A549 (cell line): ENCODE data around the gene PDCD1LG2. TPM values are rescaled to one million over a fixed set of nuclear protein-coding genes. Genes with fewer than 3 reads are reported as not detected.

Experiments used
- ATAC-seq, 2 experiments: fragments of 200-7000 bp in 1 of 2; fragments of >200 bp in 1 of 2; cut with Nextera tagmentation in 1 of 2; cut with Tn5 transposase in 1 of 2; 3 replicates each; pipeline versions ENCODE4 v1.8.0 to v1.9.1; 2018 to 2020; ENCODE audit warnings: mild to moderate bottlenecking in 1 of 2, moderate library complexity in 1 of 2
- CTCF ChIA-PET: fragments of 300-600 bp; sonication (Branson Sonifier 250); formaldehyde crosslinking; extraction: SDS; loops from one replicate; lab custom pipeline; 2021; ENCODE audit warnings: antibody characterized with exemption, inconsistent platforms; lab: Yijun Ruan, JAX
- POLR2A ChIA-PET: fragments of 350-600 bp; formaldehyde crosslinking; extraction: SDS; loops from one replicate; lab custom pipeline; 2021; ENCODE audit warnings: antibody characterized with exemption, inconsistent platforms; lab: Yijun Ruan, JAX
- DNase-seq, 2 experiments: peaks; one replicate each; pipeline versions ENCODE4 v3.0.0 to v3.0.0-alpha.2; 2011 to 2016; ENCODE audit warnings: low read depth in 1 of 2, low spot score in 1 of 2
- FAIRE-seq: peaks from 2 replicates; lab custom pipeline; 2011; peaks lifted over from hg19 to GRCh38; lab: Jason Lieb, UNC
- H3K27ac ChIP-seq, 2 experiments: fragments of >200 bp; sonication (Bioruptor Twin); formaldehyde crosslinking; 3 replicates each; pipeline ENCODE4 v1.5.1; 2016 to 2017
- H3K4me1 ChIP-seq: fragments of >200 bp; sonication (Bioruptor Twin); formaldehyde crosslinking; 3 replicates; pipeline ENCODE4 v1.6.1; 2016
- H3K4me2 ChIP-seq: fragments of >200 bp; sonication (Bioruptor Twin); formaldehyde crosslinking; 3 replicates; pipeline ENCODE4 v1.6.1; 2016
- H3K4me3 ChIP-seq: fragments of >200 bp; sonication (Bioruptor Twin); formaldehyde crosslinking; 3 replicates; pipeline ENCODE4 v1.5.1; 2016
- H3K9me3 ChIP-seq: fragments of >200 bp; sonication (Bioruptor Twin); formaldehyde crosslinking; 3 replicates; pipeline ENCODE4 v1.6.1; 2016
- CBX2 ChIP-seq: fragments of 200-600 bp; sonication (generic); IDR thresholded peaks from 2 replicates; pipeline ENCODE4 v1.6.1; 2016; ENCODE audit warnings: low read depth, mild to moderate bottlenecking, borderline replicate concordance
- CBX8 ChIP-seq: fragments of 200-600 bp; sonication (generic); IDR thresholded peaks from 2 replicates; pipeline ENCODE4 v1.6.1; 2016
- CHD2 ChIP-seq: fragments of 150-350 bp; IDR thresholded peaks from 2 replicates; pipeline ENCODE4 v1.6.1; 2014; ENCODE audit warnings: low read length; ENCODE audit not compliant: partially characterized antibody
- CHD4 ChIP-seq: fragments of 200-600 bp; sonication (generic); IDR thresholded peaks from 2 replicates; pipeline ENCODE4 v1.6.1; 2016; ENCODE audit warnings: antibody characterized with exemption, mild to moderate bottlenecking, borderline replicate concordance
- CTCF ChIP-seq: fragments of >200 bp; sonication (Bioruptor Twin); formaldehyde crosslinking; IDR thresholded peaks from 3 replicates; pipeline ENCODE4 v1.5.1; 2016
- EHF ChIP-seq: fragments of 250-450 bp; sonication (Bioruptor Pico); IDR thresholded peaks from 2 replicates; pipeline ENCODE4 v1.5.0; 2020; ENCODE audit warnings: mild to moderate bottlenecking
- EP300 ChIP-seq, 2 experiments: fragments of >200 bp; sonication (Bioruptor Twin); formaldehyde crosslinking; IDR thresholded peaks; 2 replicates in 1 of 2; 3 replicates in 1 of 2; pipeline ENCODE4 v1.6.1; 2016 to 2017
- FOSB ChIP-seq: fragments of 250-450 bp; sonication (Bioruptor Pico); IDR thresholded peaks from 2 replicates; pipeline ENCODE4 v1.5.0; 2020; ENCODE audit warnings: mild to moderate bottlenecking, moderate library complexity
- HMGXB4 ChIP-seq: fragments of 250-450 bp; sonication (Bioruptor Pico); IDR thresholded peaks from 2 replicates; pipeline ENCODE4 v1.5.0; 2021; ENCODE audit warnings: mild to moderate bottlenecking, moderate library complexity, borderline replicate concordance
- HOXB5 ChIP-seq: fragments of 250-450 bp; sonication (Bioruptor Pico); IDR thresholded peaks from 2 replicates; pipeline ENCODE4 v1.5.0; 2020; ENCODE audit warnings: mild to moderate bottlenecking, moderate library complexity
- JUN ChIP-seq, 2 experiments: fragments of >200 bp; sonication (Bioruptor Twin); formaldehyde crosslinking; IDR thresholded peaks; 2 replicates in 1 of 2; 3 replicates in 1 of 2; pipeline ENCODE4 v1.6.1; 2016 to 2017
- KDM1A ChIP-seq: fragments of 200-600 bp; sonication (generic); IDR thresholded peaks from 2 replicates; pipeline ENCODE4 v1.6.1; 2016; ENCODE audit warnings: low read depth, mild to moderate bottlenecking
- KDM5A ChIP-seq: fragments of 200-600 bp; sonication (generic); IDR thresholded peaks from 2 replicates; pipeline ENCODE4 v1.6.1; 2016; ENCODE audit warnings: antibody characterized with exemption, mild to moderate bottlenecking
- NFE2L2 ChIP-seq: fragments of 150-350 bp; conservative IDR thresholded peaks from 2 replicates; pipeline ENCODE4 v1.6.1; 2014; ENCODE audit warnings: low read length
- NPAS2 ChIP-seq: fragments of 250-450 bp; sonication (Bioruptor Pico); IDR thresholded peaks from 2 replicates; pipeline ENCODE4 v1.8.0; 2022; ENCODE audit warnings: mild to moderate bottlenecking, moderate library complexity, borderline replicate concordance
- PBX3 ChIP-seq: IDR thresholded peaks from 2 replicates; pipeline ENCODE4 v1.6.1; 2012
- POLR2A ChIP-seq: IDR thresholded peaks from 2 replicates; pipeline ENCODE4 v1.6.1; 2012; ENCODE audit warnings: mild to moderate bottlenecking, low read length
- RAD21 ChIP-seq, 2 experiments: fragments of >200 bp in 1 of 2; sonication (Bioruptor Twin) in 1 of 2; formaldehyde crosslinking in 1 of 2; IDR thresholded peaks in 1 of 2; conservative IDR thresholded peaks in 1 of 2; 2 replicates in 1 of 2; 3 replicates in 1 of 2; pipeline ENCODE4 v1.6.1; 2012 to 2018; ENCODE audit warnings: inconsistent platforms in 1 of 2
- USF2 ChIP-seq: fragments of 450-650 bp; IDR thresholded peaks from 2 replicates; pipeline ENCODE4 v1.6.1; 2014; ENCODE audit warnings: antibody characterized with exemption
- ZC3H11A ChIP-seq: fragments of 450-650 bp; IDR thresholded peaks from 2 replicates; pipeline ENCODE4 v1.6.1; 2014; ENCODE audit warnings: antibody characterized with exemption, mild to moderate bottlenecking
- ZSCAN20 ChIP-seq: fragments of 250-450 bp; sonication (Bioruptor Pico); IDR thresholded peaks from 2 replicates; pipeline ENCODE4 v1.8.0; 2022; ENCODE audit warnings: mild to moderate bottlenecking, moderate library complexity
- WGBS: methylation state at CpG from one replicate; pipeline ENCODE4 v1.1.6; 2017; ENCODE audit errors: missing lambda C conversion rate; 5-methylcytosine and 5-hydroxymethylcytosine counted together
- polyA plus RNA-seq, 4 experiments: library from polyadenylated mRNA; depleted of rRNA in 3 of 4; stranded (reverse); fragments of >200 nt; fragmentation: RNase III in 1 of 4; extraction: RNeasy Plus Mini Kit Qiagen cat#74134 plus additional on column Dnase treatment in 1 of 4; gene quantifications; 2 replicates in 3 of 4; 3 replicates in 1 of 4; pipeline ENCODE4 v1.2.3, GENCODE V29; 2011 to 2017
- TF ChIP-seq, protein P1 (sequence below): IDR thresholded peaks from 2 replicates; pipeline ENCODE4 v1.6.1; 2012; ENCODE audit warnings: low read depth, borderline replicate concordance
- TF ChIP-seq, protein P2 (sequence below): fragments of 200-600 bp; sonication (generic); IDR thresholded peaks from 2 replicates; pipeline ENCODE4 v1.6.1; 2016; ENCODE audit warnings: antibody characterized with exemption, mild to moderate bottlenecking, moderate library complexity

Gene PDCD1LG2
- polyA plus RNA-seq, 2 of the 4 experiments (the other 2 are of a cell fraction): 0.53 TPM

DNA sequence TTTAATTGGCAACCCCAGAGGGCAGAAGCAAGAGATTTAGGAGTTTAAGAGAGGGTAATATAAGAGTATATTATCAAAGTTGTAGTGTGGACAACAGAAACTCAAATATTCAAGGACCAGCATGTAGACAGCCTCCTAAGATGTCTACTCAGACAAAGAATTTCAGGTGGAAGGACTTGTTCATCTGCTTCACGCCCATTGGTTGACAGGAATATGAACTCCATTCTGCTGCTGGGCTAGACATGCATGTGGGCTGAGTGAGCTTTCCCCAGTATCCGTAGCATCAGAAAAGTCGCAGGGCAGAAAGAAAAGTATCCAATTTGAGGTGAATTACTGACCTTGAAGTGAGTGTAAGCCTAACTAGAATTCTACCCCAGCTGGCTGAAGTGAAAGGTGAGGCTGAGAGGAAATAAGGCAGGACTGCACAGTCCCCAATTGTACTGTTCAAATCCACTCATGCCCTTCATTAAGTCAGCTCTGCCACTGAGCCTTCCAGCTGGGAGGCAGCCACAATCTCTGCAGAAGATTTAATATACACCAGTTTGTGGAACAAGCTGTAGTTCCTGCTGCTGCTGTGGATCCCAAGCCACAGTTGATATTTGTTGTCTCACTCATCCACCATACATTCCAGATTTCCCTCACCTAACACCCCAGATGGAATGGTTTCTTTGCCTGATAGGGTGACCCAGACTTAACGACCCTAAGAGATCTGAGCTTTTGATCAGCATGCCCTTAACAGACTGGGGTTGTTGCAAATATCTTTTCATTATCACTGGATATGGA, 41.2 kb downstream of the PDCD1LG2 start:
- no peak overlapping the region for H3K27ac ChIP-seq
- no peaks in the 10 kb centered on the region for H3K4me1 ChIP-seq
- H3K9me3 ChIP-seq: no peaks in the 10 kb centered on the region
- no peak overlapping the region for H3K4me3 ChIP-seq
- ATAC-seq (no peak), FAIRE-seq (no peak), DNase-seq (no peak)
- CTCF ChIA-PET: interaction anchor here (1.0 kb wide), 1 partner anchor 38 kb away, joined by 3 read pairs; no protein-coding TSS in a partner anchor
- POLR2A ChIA-PET: no interaction called here
- TF ChIP-seq JUN (IDR thresholded peaks at IDR 0.05) (no peak), NFE2L2 (no peak), CBX8 (no peak), CTCF (no peak), PBX3 (no peak)
- TF ChIP-seq, protein P1, sequence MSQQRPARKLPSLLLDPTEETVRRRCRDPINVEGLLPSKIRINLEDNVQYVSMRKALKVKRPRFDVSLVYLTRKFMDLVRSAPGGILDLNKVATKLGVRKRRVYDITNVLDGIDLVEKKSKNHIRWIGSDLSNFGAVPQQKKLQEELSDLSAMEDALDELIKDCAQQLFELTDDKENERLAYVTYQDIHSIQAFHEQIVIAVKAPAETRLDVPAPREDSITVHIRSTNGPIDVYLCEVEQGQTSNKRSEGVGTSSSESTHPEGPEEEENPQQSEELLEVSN: no peak
- no peak overlapping the region for H3K4me2 ChIP-seq
- 64% methylated on average over 4 of the region's 4 CpGs for WGBS

- DNase-seq (no peak), FAIRE-seq (no peak), ATAC-seq (no peak)
- ChIA-PET POLR2A (no interaction called here), CTCF (no interaction called here)
- no peaks in the 10 kb centered on the region for H3K4me1 ChIP-seq
- H3K4me2 ChIP-seq: no peak overlapping the region
- H3K27ac ChIP-seq: no peak overlapping the region
- no peaks in the 10 kb centered on the region for H3K9me3 ChIP-seq
- TF ChIP-seq CBX2 (no peak), HMGXB4 (no peak), HOXB5 (CRISPR knock-in tag) (no peak), EP300 (IDR thresholded peaks at IDR 0.05) (no peak), ZSCAN20 (CRISPR knock-in tag) (no peak), POLR2A (no peak), KDM5A (no peak), RAD21 (conservative IDR thresholded peaks at IDR 0.05 in 1 of 2, IDR thresholded peaks at IDR 0.05 in 1 of 2) (no peak), NPAS2 (CRISPR knock-in tag) (no peak), CTCF (no peak), ZC3H11A (no peak), CHD4 (no peak), CHD2 (no peak), USF2 (no peak), FOSB (no peak), EHF (no peak), KDM1A (no peak)
- TF ChIP-seq, protein P2, sequence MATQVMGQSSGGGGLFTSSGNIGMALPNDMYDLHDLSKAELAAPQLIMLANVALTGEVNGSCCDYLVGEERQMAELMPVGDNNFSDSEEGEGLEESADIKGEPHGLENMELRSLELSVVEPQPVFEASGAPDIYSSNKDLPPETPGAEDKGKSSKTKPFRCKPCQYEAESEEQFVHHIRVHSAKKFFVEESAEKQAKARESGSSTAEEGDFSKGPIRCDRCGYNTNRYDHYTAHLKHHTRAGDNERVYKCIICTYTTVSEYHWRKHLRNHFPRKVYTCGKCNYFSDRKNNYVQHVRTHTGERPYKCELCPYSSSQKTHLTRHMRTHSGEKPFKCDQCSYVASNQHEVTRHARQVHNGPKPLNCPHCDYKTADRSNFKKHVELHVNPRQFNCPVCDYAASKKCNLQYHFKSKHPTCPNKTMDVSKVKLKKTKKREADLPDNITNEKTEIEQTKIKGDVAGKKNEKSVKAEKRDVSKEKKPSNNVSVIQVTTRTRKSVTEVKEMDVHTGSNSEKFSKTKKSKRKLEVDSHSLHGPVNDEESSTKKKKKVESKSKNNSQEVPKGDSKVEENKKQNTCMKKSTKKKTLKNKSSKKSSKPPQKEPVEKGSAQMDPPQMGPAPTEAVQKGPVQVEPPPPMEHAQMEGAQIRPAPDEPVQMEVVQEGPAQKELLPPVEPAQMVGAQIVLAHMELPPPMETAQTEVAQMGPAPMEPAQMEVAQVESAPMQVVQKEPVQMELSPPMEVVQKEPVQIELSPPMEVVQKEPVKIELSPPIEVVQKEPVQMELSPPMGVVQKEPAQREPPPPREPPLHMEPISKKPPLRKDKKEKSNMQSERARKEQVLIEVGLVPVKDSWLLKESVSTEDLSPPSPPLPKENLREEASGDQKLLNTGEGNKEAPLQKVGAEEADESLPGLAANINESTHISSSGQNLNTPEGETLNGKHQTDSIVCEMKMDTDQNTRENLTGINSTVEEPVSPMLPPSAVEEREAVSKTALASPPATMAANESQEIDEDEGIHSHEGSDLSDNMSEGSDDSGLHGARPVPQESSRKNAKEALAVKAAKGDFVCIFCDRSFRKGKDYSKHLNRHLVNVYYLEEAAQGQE: no peak
- TF ChIP-seq, protein P1: no peak
- 50% methylated on average over 3 of the region's 3 CpGs for WGBS
- H3K4me3 ChIP-seq: no peak overlapping the region
Measured at GRCh38 chr9:5552301-5552700, 42.0 kb downstream of the PDCD1LG2 start.
